Measurements from ENCODE around the gene RPL27A. TPM values are rescaled to one million over a fixed set of nuclear protein-coding genes. Genes with fewer than 3 reads are reported as not detected.

RPL27A gene
- total RNA-seq, 4 donors from 2014 or later = 635 to 791 (median 757) TPM

DNA sequence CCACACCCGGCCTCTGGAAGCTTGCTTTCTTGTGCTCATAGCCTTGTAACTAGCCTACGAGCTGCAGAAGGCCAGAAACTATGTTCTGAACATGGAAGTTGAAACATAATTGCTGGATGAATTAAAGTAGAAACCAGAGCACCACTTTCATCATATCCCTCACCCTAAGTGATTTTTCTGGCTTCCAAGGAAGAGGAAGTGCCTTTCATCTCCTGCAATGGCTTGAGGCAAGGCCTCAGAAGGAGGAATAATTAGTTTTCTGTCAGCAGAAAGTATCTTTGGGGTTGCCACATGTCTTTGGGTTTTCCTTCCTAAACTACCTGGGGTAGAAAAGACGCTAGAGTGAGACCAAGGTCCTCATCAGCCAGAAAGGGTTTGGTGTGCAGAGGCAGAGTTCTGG, 14.5 kb downstream of the RPL27A start:
- TF ChIP-seq, protein P1, sequence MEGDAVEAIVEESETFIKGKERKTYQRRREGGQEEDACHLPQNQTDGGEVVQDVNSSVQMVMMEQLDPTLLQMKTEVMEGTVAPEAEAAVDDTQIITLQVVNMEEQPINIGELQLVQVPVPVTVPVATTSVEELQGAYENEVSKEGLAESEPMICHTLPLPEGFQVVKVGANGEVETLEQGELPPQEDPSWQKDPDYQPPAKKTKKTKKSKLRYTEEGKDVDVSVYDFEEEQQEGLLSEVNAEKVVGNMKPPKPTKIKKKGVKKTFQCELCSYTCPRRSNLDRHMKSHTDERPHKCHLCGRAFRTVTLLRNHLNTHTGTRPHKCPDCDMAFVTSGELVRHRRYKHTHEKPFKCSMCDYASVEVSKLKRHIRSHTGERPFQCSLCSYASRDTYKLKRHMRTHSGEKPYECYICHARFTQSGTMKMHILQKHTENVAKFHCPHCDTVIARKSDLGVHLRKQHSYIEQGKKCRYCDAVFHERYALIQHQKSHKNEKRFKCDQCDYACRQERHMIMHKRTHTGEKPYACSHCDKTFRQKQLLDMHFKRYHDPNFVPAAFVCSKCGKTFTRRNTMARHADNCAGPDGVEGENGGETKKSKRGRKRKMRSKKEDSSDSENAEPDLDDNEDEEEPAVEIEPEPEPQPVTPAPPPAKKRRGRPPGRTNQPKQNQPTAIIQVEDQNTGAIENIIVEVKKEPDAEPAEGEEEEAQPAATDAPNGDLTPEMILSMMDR (IDR thresholded peaks at IDR 0.05) = no peak
- DNase-seq (ENCODE audit: low spot score) = no peak
- no peak for ATAC-seq (ENCODE audit: low FRiP score)

GRCh38 chr11:8698379-8698851, 15.8 kb downstream of the RPL27A start:
- TF ChIP-seq, protein P1 (IDR thresholded peaks at IDR 0.05) = no peak
- DNase-seq (ENCODE audit: low spot score) (no peak), ATAC-seq (ENCODE audit: low FRiP score) (no peak)

DNA sequence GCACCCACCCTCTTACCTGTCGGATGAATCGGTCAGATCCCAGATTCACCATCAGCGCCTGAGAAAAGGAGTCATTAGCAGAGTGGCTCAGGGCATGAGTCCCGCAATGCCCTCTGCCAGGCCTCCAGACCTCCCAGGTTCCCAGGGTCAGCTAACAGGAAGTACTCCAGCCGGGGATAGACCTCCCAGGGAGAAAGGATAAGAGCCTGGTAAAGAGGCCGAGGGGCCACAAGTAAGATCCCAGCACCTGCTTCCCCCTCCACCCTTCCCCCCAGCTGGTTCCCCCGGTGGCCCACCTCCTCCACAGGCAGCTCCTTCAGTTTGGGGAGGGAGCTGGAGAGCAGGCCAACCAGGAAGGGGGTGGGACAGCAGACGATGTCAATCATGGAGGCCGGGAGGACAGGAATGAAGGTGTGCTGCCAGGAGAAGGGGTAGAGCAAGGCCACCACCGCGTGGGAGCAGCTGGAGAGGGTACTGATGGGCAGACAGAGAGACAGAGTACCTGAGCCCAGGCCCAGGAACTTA, 16.4 kb downstream of the RPL27A start:
- DNase-seq (ENCODE audit: low spot score) (no peak), ATAC-seq (ENCODE audit: low FRiP score) (no peak)
- TF ChIP-seq, protein P1 (IDR thresholded peaks at IDR 0.05) = no peak

DNA sequence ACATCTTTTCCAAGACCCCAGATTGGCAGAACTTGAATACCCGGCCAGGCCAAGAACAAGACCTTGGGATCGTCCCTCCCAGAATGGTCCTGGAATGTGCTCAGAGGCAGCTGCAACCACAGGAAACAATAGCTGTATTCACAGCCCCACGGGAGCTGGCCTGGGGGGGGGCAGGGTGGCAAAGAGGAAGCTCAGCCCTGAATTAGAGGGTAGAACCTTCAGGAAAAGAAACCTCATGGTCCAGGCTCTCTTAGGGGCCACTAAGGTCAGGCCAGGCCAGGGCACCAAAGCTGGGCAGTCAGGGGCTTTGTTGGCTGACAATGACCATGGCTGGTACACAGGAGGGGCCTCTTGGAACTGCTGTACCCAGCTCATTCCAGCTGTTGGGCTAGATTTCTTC, 17.3 kb downstream of the RPL27A start:
- DNase-seq (ENCODE audit: low spot score) (no peak), ATAC-seq (ENCODE audit: low FRiP score) (no peak)
- TF ChIP-seq, protein P1 (IDR thresholded peaks at IDR 0.05) = no peak

GRCh38 chr11:8701891-8702597, 19.5 kb downstream of the RPL27A start:
- DNase-seq (ENCODE audit: low spot score) (no peak), ATAC-seq (ENCODE audit: low FRiP score) (no peak)
- TF ChIP-seq, protein P1 (IDR thresholded peaks at IDR 0.05) = no peak

GRCh38 chr11:8702598-8702915, 20.0 kb downstream of the RPL27A start:
- ATAC-seq (ENCODE audit: low FRiP score) (no peak), DNase-seq (ENCODE audit: low spot score) (no peak)

More at GRCh38 chr11:8702598-8702915, 20.0 kb downstream of the RPL27A start:
- TF ChIP-seq, protein P1 (IDR thresholded peaks at IDR 0.05) = no peak

All from omental fat pad (tissue), 4 donors.